GM18499 (cell line): Measurements from ENCODE around the gene ENO1.

Source experiments
- ATAC-seq: cut with Tn5 transposase; IDR thresholded peaks from one replicate; pipeline ENCODE4 v1.9.1; 2021; ENCODE audit warnings: moderate number of reproducible peaks; ENCODE audit not compliant: insufficient read depth, unreplicated experiment

ENO1 gene

GRCh38 chr1:8816264-8816663 lies 62.2 kb downstream of the ENO1 start:
- ATAC-seq: no peak

GRCh38 chr1:8815582-8816151 lies 62.8 kb downstream of the ENO1 start:
- no peak for ATAC-seq

- ATAC-seq: no peak
These were observed 63.6 kb downstream of the ENO1 start for GRCh38 chr1:8814865-8815264.

GRCh38 chr1:8813991-8814390 lies 64.5 kb downstream of the ENO1 start:
- ATAC-seq: no peak

- no peak for ATAC-seq
These were observed 65.3 kb downstream of the ENO1 start for GRCh38 chr1:8813016-8813763.

GRCh38 chr1:8812081-8812480 lies 66.4 kb downstream of the ENO1 start:
- no peak for ATAC-seq
